HEK293 (cell line): Measurements from ENCODE around the gene TINAGL1.
A peak's percentile ranks its signal among the peaks of the same experiment; 100 is the strongest.

Source experiments
- CTCF ChIA-PET: fragments of 350-600 bp; formaldehyde crosslinking; extraction: SDS; loops from one replicate; lab custom pipeline; 2021; ENCODE audit warnings: antibody characterized with exemption; lab: Yijun Ruan, JAX
- POLR2A ChIA-PET: fragments of 300-600 bp; formaldehyde crosslinking; extraction: SDS; loops from one replicate; lab custom pipeline; 2020; ENCODE audit warnings: antibody characterized with exemption, inconsistent platforms; lab: Yijun Ruan, JAX
- H3K27ac ChIP-seq: fragments of 200-500 bp; sonication (Bioruptor generic); 2 replicates; pipeline ENCODE4 v1.5.1; 2014; ENCODE audit warnings: low read depth, low read length, control low read depth, inconsistent platforms; ENCODE audit errors: extremely low read depth
- H3K36me3 ChIP-seq, 2 experiments: fragments of 200-500 bp in 1 of 2; sonication (Bioruptor generic) in 1 of 2; 1 replicate in 1 of 2; 2 replicates in 1 of 2; pipeline ENCODE4 v1.5.1; 2014 to 2017; ENCODE audit warnings: inconsistent platforms in 2 of 2, low read length in 2 of 2; ENCODE audit not compliant: control insufficient read depth in 2 of 2, insufficient read depth in 1 of 2
- H3K4me1 ChIP-seq: fragments of 200-500 bp; sonication (Bioruptor generic); 2 replicates; pipeline ENCODE4 v1.5.1; 2014; ENCODE audit warnings: mild to moderate bottlenecking, low read length, inconsistent platforms; ENCODE audit not compliant: control insufficient read depth, insufficient read depth
- H3K4me3 ChIP-seq: 2 replicates; pipeline ENCODE4 v1.5.1; 2011; ENCODE audit warnings: low read depth, mild to moderate bottlenecking, control low read depth, low read length, moderate library complexity
- H3K9me3 ChIP-seq: fragments of 200-500 bp; sonication (Bioruptor generic); 2 replicates; pipeline ENCODE4 v1.5.1; 2014; ENCODE audit warnings: low read depth, low read length, inconsistent platforms; ENCODE audit not compliant: control insufficient read depth, insufficient read depth
- BCL11A ChIP-seq: fragments of 450-650 bp; formaldehyde crosslinking; IDR thresholded peaks from 2 replicates; pipeline ENCODE4 v1.5.1; 2016; ENCODE audit warnings: low read depth, missing biosample characterization, missing genetic modification characterization
- EGR2 ChIP-seq: fragments of 450-650 bp; formaldehyde crosslinking; IDR thresholded peaks from 2 replicates; pipeline ENCODE4 v1.5.1; 2016; ENCODE audit warnings: low read depth, missing biosample characterization, missing genetic modification characterization
- GFI1B ChIP-seq: fragments of 450-650 bp; formaldehyde crosslinking; IDR thresholded peaks from 2 replicates; pipeline ENCODE4 v1.5.1; 2016; ENCODE audit warnings: missing biosample characterization, missing genetic modification characterization
- GLIS2 ChIP-seq: fragments of 450-650 bp; formaldehyde crosslinking; IDR thresholded peaks from 2 replicates; pipeline ENCODE4 v1.5.1; 2016; ENCODE audit warnings: missing biosample characterization, missing genetic modification characterization
- KLF1 ChIP-seq: fragments of 450-650 bp; formaldehyde crosslinking; IDR thresholded peaks from 2 replicates; pipeline ENCODE4 v1.5.1; 2016; ENCODE audit warnings: missing biosample characterization, missing genetic modification characterization
- PRDM6 ChIP-seq: fragments of 450-650 bp; formaldehyde crosslinking; IDR thresholded peaks from 2 replicates; pipeline ENCODE4 v1.5.1; 2017; ENCODE audit warnings: missing biosample characterization, missing genetic modification characterization
- SP2 ChIP-seq: fragments of 450-650 bp; formaldehyde crosslinking; IDR thresholded peaks from 2 replicates; pipeline ENCODE4 v1.5.1; 2016; ENCODE audit warnings: missing biosample characterization, missing genetic modification characterization
- SP7 ChIP-seq: fragments of 450-650 bp; formaldehyde crosslinking; IDR thresholded peaks from 2 replicates; pipeline ENCODE4 v1.5.1; 2016; ENCODE audit warnings: missing biosample characterization, missing genetic modification characterization
- ZFHX2 ChIP-seq: fragments of 450-650 bp; formaldehyde crosslinking; conservative IDR thresholded peaks from 2 replicates; pipeline ENCODE4 v1.5.1; 2016; ENCODE audit warnings: missing biosample characterization, missing genetic modification characterization
- ZNF10 ChIP-seq: fragments of 450-650 bp; formaldehyde crosslinking; IDR thresholded peaks from 2 replicates; pipeline ENCODE4 v1.5.1; 2017; ENCODE audit warnings: missing biosample characterization, missing genetic modification characterization
- ZNF114 ChIP-seq: fragments of 450-650 bp; formaldehyde crosslinking; IDR thresholded peaks from 2 replicates; pipeline ENCODE4 v1.5.0; 2017; ENCODE audit warnings: missing biosample characterization, missing genetic modification characterization
- ZNF148 ChIP-seq: fragments of 450-650 bp; formaldehyde crosslinking; IDR thresholded peaks from 2 replicates; pipeline ENCODE4 v1.5.0; 2017; ENCODE audit warnings: missing biosample characterization, missing genetic modification characterization, borderline replicate concordance
- ZNF174 ChIP-seq: fragments of 450-650 bp; formaldehyde crosslinking; IDR thresholded peaks from 2 replicates; pipeline ENCODE4 v1.5.0; 2017; ENCODE audit warnings: missing biosample characterization, mild to moderate bottlenecking, missing genetic modification characterization
- ZNF324 ChIP-seq: fragments of 450-650 bp; formaldehyde crosslinking; IDR thresholded peaks from 2 replicates; pipeline ENCODE4 v1.5.1; 2016; ENCODE audit warnings: missing biosample characterization, missing genetic modification characterization
- ZNF335 ChIP-seq: fragments of 450-650 bp; formaldehyde crosslinking; conservative IDR thresholded peaks from 2 replicates; pipeline ENCODE4 v1.5.1; 2016; ENCODE audit warnings: missing biosample characterization, missing genetic modification characterization
- ZNF394 ChIP-seq: fragments of 450-650 bp; formaldehyde crosslinking; IDR thresholded peaks from 2 replicates; pipeline ENCODE4 v1.5.1; 2016; ENCODE audit warnings: missing biosample characterization, missing genetic modification characterization, mild to moderate bottlenecking, moderate library complexity, borderline replicate concordance
- ZNF416 ChIP-seq: fragments of 450-650 bp; formaldehyde crosslinking; IDR thresholded peaks from 2 replicates; pipeline ENCODE4 v1.5.1; 2016; ENCODE audit warnings: missing biosample characterization, missing genetic modification characterization
- ZNF544 ChIP-seq: fragments of 450-650 bp; formaldehyde crosslinking; IDR thresholded peaks from 2 replicates; pipeline ENCODE4 v1.5.0; 2017; ENCODE audit warnings: missing biosample characterization, missing genetic modification characterization
- ZNF580 ChIP-seq: fragments of 450-650 bp; formaldehyde crosslinking; IDR thresholded peaks from 2 replicates; pipeline ENCODE4 v1.5.1; 2016; ENCODE audit warnings: missing biosample characterization, missing genetic modification characterization
- ZNF626 ChIP-seq: fragments of 450-650 bp; sonication (Bioruptor Pico); formaldehyde crosslinking; IDR thresholded peaks from 2 replicates; pipeline ENCODE4 v1.5.1; 2018; ENCODE audit warnings: missing biosample characterization, missing genetic modification characterization, inconsistent platforms
- ZNF660 ChIP-seq: fragments of 450-650 bp; IDR thresholded peaks from 2 replicates; pipeline ENCODE4 v1.5.1; 2018; ENCODE audit warnings: missing biosample characterization, mild to moderate bottlenecking, missing genetic modification characterization
- ZNF664 ChIP-seq: fragments of 450-650 bp; formaldehyde crosslinking; IDR thresholded peaks from 2 replicates; pipeline ENCODE4 v1.5.1; 2016; ENCODE audit warnings: missing biosample characterization, missing genetic modification characterization
- ZNF701 ChIP-seq: fragments of 450-650 bp; formaldehyde crosslinking; IDR thresholded peaks from 2 replicates; pipeline ENCODE4 v1.5.1; 2016; ENCODE audit warnings: missing biosample characterization, missing genetic modification characterization
- ZNF837 ChIP-seq: fragments of 450-650 bp; formaldehyde crosslinking; IDR thresholded peaks from 2 replicates; pipeline ENCODE4 v1.5.1; 2016; ENCODE audit warnings: missing biosample characterization, missing genetic modification characterization
- ZNF843 ChIP-seq: fragments of 450-650 bp; formaldehyde crosslinking; IDR thresholded peaks from 2 replicates; pipeline ENCODE4 v1.5.1; 2016; ENCODE audit warnings: missing biosample characterization, missing genetic modification characterization

The TINAGL1 gene

GRCh38 chr1:31576201-31576669 is at the start of gene TINAGL1:
TSS of gene TINAGL1 (plus strand) at chr1:31576515. CDS start at chr1:31577149, 634 bp downstream.
- ChIA-PET CTCF (interaction anchor here (0.6 kb wide), 1 partner anchor 346 kb away, joined by 3 read pairs; no protein-coding TSS in a partner anchor), POLR2A (interaction anchor here (1.0 kb wide), 1 partner anchor 15 kb away, joined by 3 read pairs; no protein-coding TSS in a partner anchor)
- Histone ChIP-seq H3K9me3 (no peaks in the 10 kb centered on the region), H3K4me3 (no peak within 1 kb of the TSS), H3K36me3 (no peaks in the 10 kb centered on the region), H3K4me1 (no peaks in the 10 kb centered on the region), H3K27ac (no peak within 1 kb of the TSS)
- TF ChIP-seq ZNF148 (tag by site-specific recombination) (no peak), SP2 (tag by site-specific recombination) (peak; percentile 13; the same call in 1 of the 2 replicates), ZNF664 (tag by site-specific recombination) (no peak), ZNF174 (tag by site-specific recombination) (no peak), ZNF416 (no peak), ZNF394 (tag by site-specific recombination) (no peak), EGR2 (0 out of 2 replicates have a peak, but pooled peaks have one; percentile 42), KLF1 (peak; percentile 77), ZNF626 (tag by site-specific recombination) (no peak), ZFHX2 (tag by site-specific recombination) (0 out of 2 replicates have a peak, but pooled peaks have one; percentile 21)

GRCh38 chr1:31529999-31530684 is 46.2 kb upstream of the TINAGL1 start:
- TF ChIP-seq ZNF837 (tag by site-specific recombination) = no peak
- no peak for TF ChIP-seq ZNF10 (tag by site-specific recombination)
- peak; percentile 94 for TF ChIP-seq SP7 (tag by site-specific recombination)
- TF ChIP-seq PRDM6 (tag by site-specific recombination) = peak; percentile 45; the same call in 1 of the 2 replicates
- Histone ChIP-seq H3K36me3 (no peaks in the 10 kb centered on the region), H3K4me3 (no peak overlapping the region), H3K27ac (no peak overlapping the region), H3K9me3 (no peaks in the 10 kb centered on the region), H3K4me1 (peaks cover 10% of the 10 kb centered on the region)
- CTCF ChIA-PET = interaction anchor here (0.6 to 3.4 kb wide), 5 partner anchors 18 to 345 kb away, joined by 3 to 20 read pairs (median 4); no protein-coding TSS in a partner anchor
- POLR2A ChIA-PET = no interaction called here

GRCh38 chr1:31531177-31531999 is 44.9 kb upstream of the TINAGL1 start:
- H3K4me1 ChIP-seq = peaks cover 10% of the 10 kb centered on the region
- no peak overlapping the region for H3K27ac ChIP-seq
- H3K4me3 ChIP-seq = no peak overlapping the region
- CTCF ChIA-PET = interaction anchor here (0.6 to 3.4 kb wide), 11 partner anchors 10 to 753 kb away, joined by 3 to 20 read pairs (median 3); no protein-coding TSS in a partner anchor
- no peaks in the 10 kb centered on the region for H3K36me3 ChIP-seq
- POLR2A ChIA-PET = interaction anchor here (0.6 to 1.2 kb wide), 3 partner anchors 18 to 552 kb away, joined by 3 to 7 read pairs (median 4); partner anchors contain the start of gene PEF1
- no peaks in the 10 kb centered on the region for H3K9me3 ChIP-seq
- TF ChIP-seq ZNF335 = 0 out of 2 replicates have a peak, but pooled peaks have one; percentile 24
- 0 out of 2 replicates have a peak, but pooled peaks have one; percentile 35 for TF ChIP-seq ZNF843 (tag by site-specific recombination)
- no peak for TF ChIP-seq GLIS2 (tag by site-specific recombination)
- no peak for TF ChIP-seq GFI1B (tag by site-specific recombination)
- no peak for TF ChIP-seq ZNF701 (tag by site-specific recombination)
- TF ChIP-seq BCL11A = peak; percentile 37; the same call in 1 of the 2 replicates
- no peak for TF ChIP-seq ZNF544
- TF ChIP-seq SP7 (tag by site-specific recombination) = peak; percentile 84
- TF ChIP-seq ZNF114 (tag by site-specific recombination) = no peak
- TF ChIP-seq ZNF580 = no peak
- no peak for TF ChIP-seq ZNF324 (tag by site-specific recombination)
- TF ChIP-seq ZNF10 (tag by site-specific recombination) = peak; percentile 67
- TF ChIP-seq ZNF660 = peak; percentile 14; the same call in 1 of the 2 replicates
